EL (cell line): ENCODE data around the gene TBCK.
"Not testable (repeated sequence)": the region's sequence is repeated elsewhere in the genome, so short reads cannot be mapped to it uniquely, and the experiment has no call there.

Experiments
- DNase-seq: peaks from one replicate; pipeline ENCODE4 v3.0.0-alpha.2; 2016

The TBCK gene

GRCh38 chr4:106315968-106316772 lies at the start of gene TBCK, which contains the start of gene AIMP1:
Gene TBCK, minus strand, starts transcription at chr4:106316209. Its CDS starts 7,249 bp downstream, at chr4:106308960.
Gene AIMP1, plus strand, starts transcription at chr4:106316550. Its CDS starts 8,460 bp downstream, at chr4:106325010.
- DNase-seq = peak; percentile 89

DNA sequence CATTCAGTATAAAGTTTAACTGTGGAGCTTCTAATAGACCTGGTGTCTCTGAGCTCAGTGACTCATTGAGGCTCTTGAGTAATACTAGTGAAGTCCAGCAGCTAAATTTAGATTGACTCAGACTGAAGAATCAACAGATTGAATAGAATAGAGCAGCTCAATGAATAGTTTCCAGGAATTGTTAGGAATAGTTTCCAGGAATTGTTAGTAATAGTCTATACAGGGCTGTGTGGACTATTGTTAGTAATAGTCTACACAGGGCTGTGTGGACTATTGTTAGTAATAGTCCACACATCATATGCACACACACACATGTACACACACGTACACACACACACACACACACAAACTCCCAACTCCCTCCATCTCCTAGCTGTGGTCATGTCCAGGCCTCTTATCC lies 49.6 kb upstream of the TBCK start:
- peak; percentile 87 for DNase-seq

DNA sequence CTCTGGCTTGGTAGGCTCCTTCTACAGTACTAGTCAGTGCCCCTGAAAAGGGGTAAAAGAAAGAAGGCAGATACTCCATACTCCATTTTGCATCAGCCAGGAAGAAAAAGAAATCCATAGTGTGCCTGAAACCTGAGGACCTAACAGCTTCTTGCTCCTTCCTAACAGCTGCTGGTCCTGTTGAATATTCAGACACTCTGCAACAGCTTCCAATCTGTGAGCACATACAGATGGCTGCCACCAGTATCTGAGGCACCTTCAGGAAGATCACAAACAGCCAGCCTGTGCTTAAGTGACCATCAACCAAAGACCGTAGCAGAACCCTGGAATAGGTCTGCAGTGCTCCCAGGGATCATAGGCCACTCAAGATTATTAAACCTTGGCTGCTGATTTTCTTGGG lies 48.3 kb upstream of the TBCK start:
- DNase-seq = no peak

DNA sequence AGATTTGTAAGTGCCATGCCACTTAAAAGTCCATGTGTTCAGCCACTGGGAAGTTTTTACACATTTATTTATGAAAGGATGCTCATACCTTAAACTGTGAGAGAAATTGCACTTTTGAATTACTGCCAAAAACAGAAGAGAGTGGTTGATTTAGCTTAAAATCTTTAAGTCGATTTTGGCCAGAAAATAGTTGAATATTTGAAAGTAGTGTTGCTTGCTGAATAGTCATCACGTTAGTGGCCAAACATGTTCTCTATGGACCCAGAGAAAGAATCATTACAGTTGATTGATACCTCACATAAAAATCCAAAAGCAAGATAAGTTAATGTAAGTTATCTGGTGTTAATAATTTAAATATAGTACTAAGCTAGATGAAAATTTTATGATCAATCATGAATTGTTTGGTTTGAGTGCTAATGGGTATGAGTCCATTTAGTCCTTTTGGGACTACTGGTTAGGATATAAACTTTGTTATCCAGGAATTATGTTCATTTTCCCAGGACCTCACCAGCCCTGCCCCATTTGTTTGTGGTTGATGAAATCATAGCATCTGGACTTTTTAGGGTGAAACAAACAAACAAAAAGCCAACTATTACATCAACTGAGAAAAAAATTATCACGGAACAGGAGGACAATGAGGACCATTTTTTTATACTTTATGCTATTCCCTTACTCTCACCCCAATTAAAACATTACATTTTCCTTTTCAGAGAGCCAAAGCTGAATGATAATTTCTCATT lies 46.2 kb upstream of the TBCK start:
- DNase-seq = no peak

DNA sequence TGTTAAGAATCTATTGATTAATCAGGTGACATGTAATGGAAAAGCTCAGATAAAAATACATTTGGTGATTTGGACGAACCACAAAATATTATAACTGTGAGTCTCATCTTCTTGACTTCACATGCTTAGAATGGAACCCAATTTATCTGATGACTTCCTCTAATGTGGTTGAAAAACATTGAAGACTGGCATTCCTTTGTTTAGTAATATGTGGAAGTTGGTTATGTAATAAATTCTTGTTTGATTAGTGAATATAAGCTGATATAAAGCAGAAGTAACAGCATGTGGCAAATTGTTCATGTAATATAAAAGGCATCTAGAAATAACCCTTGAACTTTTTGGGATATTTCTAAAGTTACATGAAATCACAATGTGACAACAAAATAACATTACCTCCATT lies 42.9 kb upstream of the TBCK start:
- peak; percentile 86 for DNase-seq

GRCh38 chr4:106355193-106355592 lies 39.2 kb upstream of the TBCK start:
- DNase-seq = no peak

DNA sequence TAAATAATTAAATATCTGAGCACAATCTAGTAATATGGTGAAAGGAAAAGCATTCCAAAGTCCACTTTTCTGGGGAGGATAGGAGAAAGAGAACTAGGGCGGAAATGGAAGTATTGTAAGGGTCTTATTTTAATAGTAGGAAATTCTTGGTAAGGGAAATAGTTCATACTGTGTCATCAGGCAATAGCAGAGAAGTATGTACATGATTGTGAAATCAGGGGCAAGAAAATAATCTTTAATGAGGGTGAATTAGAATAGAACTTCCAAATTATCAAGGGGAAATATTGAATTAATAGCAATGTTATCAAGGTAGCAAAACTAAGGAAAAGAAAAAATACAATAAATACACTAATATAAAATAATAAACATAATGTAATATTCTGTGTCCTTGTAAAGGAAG lies 37.8 kb upstream of the TBCK start:
- DNase-seq = no peak

DNA sequence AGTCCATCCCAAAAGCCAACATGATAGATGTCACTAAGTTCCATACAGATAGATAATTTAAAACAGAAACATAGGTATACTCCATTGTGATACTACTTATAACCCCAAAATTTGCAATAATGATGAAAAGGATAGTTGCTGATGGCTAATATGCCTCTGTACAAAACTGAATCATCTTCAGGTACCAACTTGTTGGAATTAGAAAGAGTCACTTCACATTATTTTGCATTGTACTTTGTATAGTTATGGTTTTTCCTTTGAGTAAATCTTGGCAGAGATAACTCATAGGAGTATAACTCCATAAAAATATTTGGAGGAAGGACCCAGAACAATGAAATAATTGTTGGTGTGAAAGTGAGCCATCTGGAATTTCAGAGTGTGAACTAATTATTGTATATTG lies 35.0 kb upstream of the TBCK start:
- no peak for DNase-seq

- no peak for DNase-seq
Measured at GRCh38 chr4:106347167-106347566, 31.2 kb upstream of the TBCK start.

DNA sequence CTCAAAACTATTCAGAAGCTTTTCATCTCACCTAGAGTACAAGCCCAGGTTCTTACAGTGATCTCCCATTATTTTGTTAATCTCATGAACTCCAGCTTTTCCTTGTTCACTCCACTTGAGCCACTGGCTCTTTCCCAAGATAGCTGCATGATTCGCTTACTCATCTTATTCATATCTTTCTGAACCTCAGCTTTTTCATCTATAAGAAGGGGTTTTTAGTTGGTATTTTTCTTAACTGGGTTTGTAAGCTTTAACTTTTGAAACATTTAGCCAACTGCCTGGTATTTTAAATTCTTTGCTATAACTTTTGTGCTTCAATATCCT lies 28.6 kb upstream of the TBCK start:
- peak; percentile 40 for DNase-seq

DNA sequence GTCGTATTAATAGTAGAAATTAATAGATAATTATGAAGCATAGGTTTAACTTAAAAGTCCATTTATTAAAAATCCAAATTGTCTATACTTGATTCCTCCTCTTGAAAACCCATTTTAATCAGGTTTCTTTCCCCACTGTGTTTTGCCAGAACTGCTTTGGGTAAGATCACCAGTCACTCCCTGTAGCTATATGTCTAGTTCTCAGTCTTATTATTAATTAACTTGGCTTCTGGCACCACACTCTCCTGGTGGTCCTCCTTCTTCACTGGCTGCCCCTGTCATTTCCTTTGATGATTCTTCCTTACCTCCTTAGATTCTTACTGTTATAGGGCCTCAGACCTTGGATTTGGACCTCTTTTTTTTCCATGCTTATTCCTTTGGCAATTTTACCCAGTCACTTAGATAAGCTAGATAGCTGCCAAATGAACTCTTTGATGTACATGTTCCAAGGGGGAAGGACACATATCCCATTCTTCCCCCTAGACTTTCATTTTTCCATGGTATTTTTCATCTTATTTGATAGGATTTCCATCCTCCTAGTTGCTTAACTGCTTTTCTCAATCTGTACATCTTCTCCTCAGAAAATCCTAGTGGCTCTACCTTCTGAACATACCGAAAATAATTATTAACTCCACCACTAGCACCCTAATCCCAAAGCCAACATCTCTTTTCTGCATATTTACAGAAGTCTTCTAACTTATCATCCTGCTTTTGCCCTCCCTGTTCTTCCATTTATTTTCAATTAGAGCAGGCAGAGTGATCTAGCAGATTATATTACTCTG lies 28.0 kb upstream of the TBCK start:
- DNase-seq = no peak

- DNase-seq = no peak
Measured at GRCh38 chr4:106340774-106341173, 24.8 kb upstream of the TBCK start.

- no peak for DNase-seq
Measured at GRCh38 chr4:106339431-106339830, 23.4 kb upstream of the TBCK start.

DNA sequence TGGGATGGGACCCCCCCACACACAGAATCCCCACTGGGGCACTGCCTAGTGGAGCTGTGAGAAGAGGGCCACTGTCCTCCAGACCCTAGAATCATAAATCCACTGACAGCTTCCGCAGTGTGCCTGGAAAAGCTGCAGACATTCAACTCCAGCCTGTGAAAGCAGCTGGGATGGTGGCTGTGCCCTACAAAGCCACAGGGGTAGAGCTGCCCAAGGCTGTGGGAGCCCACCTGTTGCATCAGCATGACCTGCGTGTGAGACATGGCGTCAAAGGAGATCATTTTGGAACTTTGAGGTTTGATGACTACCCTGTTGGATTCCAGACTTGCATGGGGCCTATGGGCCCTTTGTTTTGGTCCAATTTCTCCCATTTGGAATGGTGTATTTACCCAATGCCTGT lies 22.7 kb upstream of the TBCK start:
- DNase-seq = no peak

DNA sequence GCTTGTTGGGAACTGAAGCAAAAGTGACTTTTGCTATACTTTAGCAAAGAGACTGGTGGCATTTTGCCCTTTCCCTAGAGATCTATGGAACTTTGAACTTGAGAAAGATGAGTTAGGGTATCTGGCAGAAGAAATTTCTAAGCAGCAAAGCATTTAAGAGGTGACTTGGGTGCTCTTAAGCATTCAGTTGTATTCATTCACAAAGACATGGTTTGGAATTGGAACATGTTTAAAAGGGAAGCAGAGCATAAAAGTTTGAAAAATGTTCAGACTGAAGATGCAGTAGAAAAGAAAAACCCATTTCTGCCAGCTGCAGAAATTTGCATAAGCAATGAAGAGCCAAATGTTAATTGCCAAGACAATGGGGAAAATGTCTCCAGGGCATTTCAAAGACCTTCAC lies 21.9 kb upstream of the TBCK start:
- no peak for DNase-seq

GRCh38 chr4:106336618-106337017 lies 20.6 kb upstream of the TBCK start:
- DNase-seq = no peak

- peak; percentile 65 for DNase-seq
Measured at GRCh38 chr4:106334741-106335470, 18.9 kb upstream of the TBCK start.

DNA sequence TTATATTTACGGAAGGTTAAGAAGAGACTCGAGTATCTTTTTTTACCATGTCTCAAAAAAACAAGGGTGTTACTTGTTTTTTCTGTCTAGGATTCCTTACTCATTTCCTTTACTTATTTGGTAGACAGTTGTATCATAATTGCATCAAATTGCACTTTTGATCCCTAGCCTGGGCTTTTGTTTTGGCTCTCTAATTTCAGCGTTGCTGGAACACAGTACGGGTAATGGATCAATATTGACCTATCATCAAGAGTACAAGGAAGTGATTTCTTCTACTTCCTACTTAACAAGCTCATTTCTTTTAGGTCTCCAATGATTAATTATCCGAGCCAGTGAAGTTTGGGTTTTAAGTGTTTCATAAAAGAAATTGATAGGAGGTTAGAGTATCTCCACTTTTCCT lies 17.2 kb upstream of the TBCK start:
- no peak for DNase-seq

DNA sequence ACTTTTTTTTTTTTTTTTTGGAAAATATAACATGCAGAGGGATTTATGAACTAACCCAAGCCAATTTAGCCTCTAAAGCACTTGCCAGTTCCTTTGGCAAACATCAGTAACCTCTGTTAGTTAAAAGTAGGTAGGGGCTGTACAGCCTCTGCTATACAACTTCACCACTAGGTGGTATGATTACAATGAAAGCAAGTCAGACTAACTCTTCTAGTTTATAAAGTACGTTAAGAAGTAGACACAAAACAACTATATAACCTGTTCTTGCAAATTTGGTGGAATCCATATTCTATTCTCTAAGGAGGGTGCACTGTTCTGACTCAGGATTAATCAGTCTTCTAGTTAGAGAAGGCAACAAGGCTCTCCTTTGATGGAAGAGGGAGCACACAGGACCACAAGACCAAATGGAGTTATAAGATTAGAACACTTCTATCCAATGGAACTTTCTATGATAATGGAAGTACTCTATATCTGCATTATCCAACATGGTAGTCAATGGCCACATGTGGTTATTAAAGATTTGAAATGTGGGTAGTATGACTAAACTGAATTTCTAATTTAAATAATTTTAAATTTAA lies 13.1 kb upstream of the TBCK start:
- peak; percentile 51 for DNase-seq

DNA sequence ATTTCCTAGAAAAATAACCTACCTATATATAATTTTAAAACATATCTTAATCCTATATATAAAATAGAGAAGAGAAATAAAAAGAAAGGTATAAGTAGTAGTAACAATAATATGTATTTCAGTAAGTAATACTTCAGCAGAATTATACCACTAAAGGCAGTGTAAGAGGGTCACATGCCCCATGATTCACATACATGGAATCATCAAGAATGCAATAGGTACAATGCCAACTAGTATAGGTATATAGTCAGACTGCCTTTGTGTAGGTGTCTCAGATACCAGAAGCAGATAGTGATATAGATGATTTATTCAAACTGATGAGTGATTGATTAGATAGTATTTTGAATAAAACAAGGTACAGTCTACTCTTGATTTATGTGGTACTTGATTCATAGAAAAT lies 9.8 kb upstream of the TBCK start:
- no peak for DNase-seq

- no peak for DNase-seq
Measured at GRCh38 chr4:106323119-106323518, 7.1 kb upstream of the TBCK start.

- not testable (repeated sequence) for DNase-seq
Measured at GRCh38 chr4:106321814-106322213, 5.8 kb upstream of the TBCK start.

GRCh38 chr4:106321168-106321567 lies 5.2 kb upstream of the TBCK start:
- not testable (repeated sequence) for DNase-seq
